Measurements from ENCODE around the gene ZFAND2A.

Gene ZFAND2A

GRCh38 chr7:1159891-1160669 is at the start of gene ZFAND2A:
ZFAND2A (minus strand) TSS chr7:1160196; CDS start chr7:1158212, 1,984 bp downstream.
- Histone ChIP-seq H3K9me3 (ENCODE audit: control insufficient read depth, insufficient read depth, low read depth, low read length) (no peaks in the 10 kb centered on the region), H3K27ac (ENCODE audit: extremely low read depth, low read depth, low read length) (peak within 1 kb of the TSS; percentile 94), H3K4me1 (ENCODE audit: control insufficient read depth, insufficient read depth, low read length) (0 out of 2 replicates have a peak, but pooled peaks cover 2% of the 10 kb centered on the region), H3K4me3 (ENCODE audit: low read depth, low read length) (peak within 1 kb of the TSS; percentile 96), H3K36me3 (ENCODE audit: control insufficient read depth in 2 of 2, insufficient read depth in 1 of 2, low read length in 2 of 2) (peaks cover 11 to 49% of the 10 kb centered on the region in 2 experiments; a peak in 2 of 3 replicates)
- ChIA-PET CTCF (interaction anchor here (1.4 to 3.3 kb wide), 2 partner anchors 13 to 16 kb away, joined by 4 to 13 read pairs; no protein-coding TSS in a partner anchor), POLR2A (interaction anchor here (0.6 to 1.9 kb wide), 5 partner anchors 10 to 36 kb away, joined by 3 to 11 read pairs (median 7); a partner anchor contains a TSS)
- no peak for TF ChIP-seq OSR2 (tag by site-specific recombination; IDR thresholded peaks at IDR 0.05)
- TF ChIP-seq ZBTB7A (tag by site-specific recombination; IDR thresholded peaks at IDR 0.05; ENCODE audit: low read depth) = no peak
- TF ChIP-seq ZNF16 (tag by site-specific recombination; IDR thresholded peaks at IDR 0.05; ENCODE audit: low read depth) = no peak
- peak; percentile 75; the same call in 1 of the 2 replicates for TF ChIP-seq ZBTB17 (tag by site-specific recombination; IDR thresholded peaks at IDR 0.05)
- no peak for TF ChIP-seq FEZF1 (tag by site-specific recombination; IDR thresholded peaks at IDR 0.05)
- TF ChIP-seq ZBTB20 (tag by site-specific recombination; IDR thresholded peaks at IDR 0.05) = peak; percentile 26; the same call in 1 of the 2 replicates
- no peak for TF ChIP-seq ZNF670 (tag by site-specific recombination; IDR thresholded peaks at IDR 0.05; ENCODE audit: low read depth)
- no peak for TF ChIP-seq ZNF423 (tag by site-specific recombination; IDR thresholded peaks at IDR 0.05)
- no peak for TF ChIP-seq ZNF692 (tag by site-specific recombination; IDR thresholded peaks at IDR 0.05)
- TF ChIP-seq SETDB1 (IDR thresholded peaks at IDR 0.05; ENCODE audit: insufficient read length, low read length) = no peak
- peak; percentile 26; the same call in 1 of the 2 replicates for TF ChIP-seq ZBTB8A (tag by site-specific recombination; IDR thresholded peaks at IDR 0.05)
- no peak for TF ChIP-seq ZNF26 (tag by site-specific recombination; IDR thresholded peaks at IDR 0.05)
- no peak for TF ChIP-seq ZSCAN16 (tag by site-specific recombination; IDR thresholded peaks at IDR 0.05)
- TF ChIP-seq ZBTB49 (tag by site-specific recombination; IDR thresholded peaks at IDR 0.05; ENCODE audit: low read depth) = no peak
- TF ChIP-seq PBX3 (CRISPR knock-in tag; IDR thresholded peaks at IDR 0.05) = no peak
- TF ChIP-seq ELK4 (IDR thresholded peaks at IDR 0.05; ENCODE audit: borderline replicate concordance, low read depth, low read length) = peak; percentile 63; the same call in 1 of the 2 replicates
- no peak for TF ChIP-seq ZNF398 (tag by site-specific recombination; IDR thresholded peaks at IDR 0.05)
- no peak for TF ChIP-seq ZNF132 (tag by site-specific recombination; IDR thresholded peaks at IDR 0.05; ENCODE audit: borderline replicate concordance)
- no peak for TF ChIP-seq ZNF155 (tag by site-specific recombination; IDR thresholded peaks at IDR 0.05)
- no peak for TF ChIP-seq ZNF341 (tag by site-specific recombination; IDR thresholded peaks at IDR 0.05; ENCODE audit: low read depth)
- TF ChIP-seq ZSCAN30 (tag by site-specific recombination; IDR thresholded peaks at IDR 0.05) = peak; percentile 50; the same call in 1 of the 2 replicates
- no peak for TF ChIP-seq CTCF (tag by site-specific recombination; IDR thresholded peaks at IDR 0.05)
- no peak for TF ChIP-seq ZNF560 (tag by site-specific recombination; IDR thresholded peaks at IDR 0.05; ENCODE audit: borderline replicate concordance)
- TF ChIP-seq SP3 (tag by site-specific recombination; IDR thresholded peaks at IDR 0.05) = peak; percentile 62
- TF ChIP-seq ZNF596 (tag by site-specific recombination; IDR thresholded peaks at IDR 0.05) = no peak
